T-helper 1 cell treated with Interleukin-12 subunit alpha and Interleukin-12 subunit beta and Interleukin-4 antibody, amounts not matched to agents 30 ng/mL and 1 ng/mL, for 36 hours (primary cell): ENCODE data around the gene ORC1. TPM values are rescaled to one million over a fixed set of nuclear protein-coding genes. Genes with fewer than 3 reads are reported as not detected.

Experiments
- intact Hi-C: fragments of 100-400 bp; cut with micrococcal nuclease; formaldehyde crosslinking; loops from one replicate; pipeline ENCODE4 v1.15.1; 2024
- total RNA-seq: library from RNA; stranded (reverse); gene quantifications from 2 replicates; pipeline ENCODE4 v1.2.3, GENCODE V29; 2022

ORC1 gene
- 23.0 and 24.0 TPM in 2 replicates for total RNA-seq

DNA sequence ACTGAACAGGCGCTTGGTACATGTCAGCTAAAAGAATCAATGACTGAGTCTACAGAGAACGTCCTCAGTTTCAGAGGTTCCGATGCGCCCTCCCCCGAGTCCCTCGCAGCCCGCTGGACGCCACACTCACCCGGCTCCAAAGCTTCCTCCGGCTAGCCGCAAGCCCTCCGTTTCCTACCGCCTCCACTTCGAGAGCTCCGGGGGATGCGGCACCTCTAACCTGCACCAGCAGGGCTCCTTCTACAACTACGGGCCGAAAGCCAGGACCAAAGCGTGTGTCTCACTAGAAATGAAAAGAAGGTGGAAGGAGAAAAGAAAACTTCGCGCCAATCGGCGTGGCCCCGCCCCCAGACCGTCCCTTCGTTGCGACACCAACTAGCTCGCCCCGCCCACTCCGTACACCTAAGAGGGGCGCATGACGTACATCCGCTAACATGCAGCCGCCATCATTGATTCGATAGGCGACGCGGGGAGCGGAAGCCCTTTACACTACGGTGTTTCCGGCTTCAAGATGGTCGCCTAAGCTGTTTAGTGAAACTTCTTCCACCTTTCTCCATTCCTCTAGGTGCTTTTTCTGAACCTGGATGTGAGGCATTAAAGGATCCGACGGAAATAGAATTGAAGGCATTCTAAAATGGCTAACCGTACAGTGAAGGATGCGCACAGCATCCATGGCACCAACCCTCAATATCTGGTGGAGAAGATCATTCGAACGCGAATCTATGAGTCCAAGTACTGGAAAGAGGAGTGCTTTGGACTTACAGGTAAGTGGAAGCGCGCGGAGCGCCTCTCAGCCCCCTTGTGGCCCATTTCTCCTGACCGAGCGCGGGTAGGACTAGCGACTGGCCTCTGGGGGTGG, at the start of gene ORC1, which contains the start of gene PRPF38A:
Gene ORC1 (minus strand): TSS at position 308 of the 859 bp plus-strand sequence. CDS start 2,200 bp downstream, outside the sequence.
Gene PRPF38A (plus strand): TSS at position 487 of the 859 bp plus-strand sequence. CDS start 148 bp downstream, at position 635.
- intact Hi-C loops: loop anchor here (1.0 to 10.0 kb wide), 15 partner anchors 20 to 923 kb away; partner anchors contain the start of genes CC2D1B, CPT2, ECHDC2 and GPX7

DNA sequence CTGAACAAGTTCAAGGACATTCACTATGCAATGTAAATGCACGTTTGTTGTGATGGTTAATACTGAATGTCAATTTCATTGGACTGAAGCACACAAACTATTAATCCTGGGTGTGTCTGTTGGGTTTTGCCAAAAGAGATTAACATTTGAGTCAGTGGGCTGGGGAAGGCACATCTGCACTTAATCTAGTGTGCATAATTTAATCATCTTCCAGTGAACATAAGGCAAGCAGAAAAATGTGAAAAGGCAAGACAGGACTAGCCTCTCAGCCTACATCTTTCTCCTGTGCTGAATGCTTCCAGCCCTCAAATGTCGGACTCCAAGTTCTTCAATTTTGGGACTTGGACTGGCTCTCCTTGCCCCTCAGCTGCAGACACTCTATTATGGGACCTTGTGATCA, 40.2 kb upstream of the ORC1 start:
- intact Hi-C loops: no loop called here

DNA sequence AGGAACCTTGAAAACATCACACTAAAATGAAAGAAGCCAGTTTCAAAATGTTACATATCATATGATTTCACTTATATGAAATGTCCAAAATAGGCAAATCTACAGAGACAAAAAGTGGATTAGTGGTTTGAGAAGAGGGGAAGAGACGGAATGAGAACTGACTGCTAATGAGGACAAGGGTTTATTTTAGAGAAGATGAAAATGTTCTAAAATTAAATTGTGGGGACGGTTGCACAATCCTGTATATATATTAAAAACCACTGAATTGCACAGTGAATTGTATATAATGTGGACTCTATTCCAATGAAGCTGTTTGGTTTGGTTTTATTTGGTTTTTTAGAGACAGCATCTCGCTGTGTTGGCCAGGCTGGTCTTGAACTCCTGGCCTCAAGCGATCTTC, 35.8 kb upstream of the ORC1 start:
- intact Hi-C loops: no loop called here

DNA sequence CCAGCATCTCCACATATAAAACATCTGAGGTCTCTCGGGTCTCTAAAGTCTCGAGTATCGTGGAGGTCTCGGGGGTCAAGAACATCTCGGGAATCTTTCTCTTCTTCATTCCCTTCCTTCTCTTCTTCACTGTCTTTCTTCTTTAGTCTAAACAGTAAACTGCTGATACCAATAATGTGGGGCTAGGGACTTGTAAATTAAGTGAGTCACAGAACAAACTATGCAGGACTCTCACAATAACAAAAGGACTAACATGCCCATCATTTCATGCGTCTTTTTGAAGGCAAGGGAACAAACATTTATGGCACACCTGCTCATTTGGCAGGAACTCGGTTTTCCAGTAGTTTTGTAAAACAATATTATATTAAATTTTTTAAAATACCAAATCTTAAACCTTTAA, 32.6 kb upstream of the ORC1 start:
- intact Hi-C loops: no loop called here

DNA sequence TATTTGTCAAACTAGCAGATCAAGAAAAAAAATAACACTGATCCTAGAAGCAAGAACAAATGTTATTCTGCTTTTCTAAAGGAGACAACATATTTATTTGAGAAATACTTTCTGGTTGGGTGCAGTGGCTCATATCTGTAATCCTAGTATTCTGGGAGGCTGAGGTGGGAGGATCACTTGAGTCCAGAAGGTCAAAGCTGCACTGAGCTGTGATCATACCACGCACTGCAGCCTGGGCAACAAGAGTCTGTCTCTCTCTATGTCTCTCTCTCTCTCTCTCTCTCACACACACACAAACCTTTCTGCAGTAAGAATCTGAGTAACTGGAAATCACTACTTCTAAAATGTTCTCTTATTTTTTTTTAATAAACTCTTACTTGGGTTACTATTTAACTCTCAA, 31.4 kb upstream of the ORC1 start:
- intact Hi-C loops: no loop called here

DNA sequence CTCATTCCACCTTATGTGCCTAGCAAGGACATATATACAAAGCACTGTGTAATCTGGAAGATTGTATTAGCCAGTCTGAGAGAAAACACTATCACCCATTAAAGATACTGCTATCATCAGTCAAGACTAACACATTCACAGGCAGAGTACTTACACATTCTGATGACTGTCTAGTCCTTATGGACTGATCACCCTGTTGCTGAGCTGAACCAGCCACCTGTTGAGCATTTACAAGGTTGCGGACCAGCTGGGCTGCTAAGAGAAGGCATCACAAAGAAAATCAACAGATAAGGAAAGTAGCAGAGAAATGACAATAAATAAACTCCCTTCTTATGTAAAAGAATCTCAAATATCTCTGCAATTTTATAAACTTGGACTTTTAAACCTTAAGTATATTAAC, 31.0 kb upstream of the ORC1 start:
- intact Hi-C loops: no loop called here

DNA sequence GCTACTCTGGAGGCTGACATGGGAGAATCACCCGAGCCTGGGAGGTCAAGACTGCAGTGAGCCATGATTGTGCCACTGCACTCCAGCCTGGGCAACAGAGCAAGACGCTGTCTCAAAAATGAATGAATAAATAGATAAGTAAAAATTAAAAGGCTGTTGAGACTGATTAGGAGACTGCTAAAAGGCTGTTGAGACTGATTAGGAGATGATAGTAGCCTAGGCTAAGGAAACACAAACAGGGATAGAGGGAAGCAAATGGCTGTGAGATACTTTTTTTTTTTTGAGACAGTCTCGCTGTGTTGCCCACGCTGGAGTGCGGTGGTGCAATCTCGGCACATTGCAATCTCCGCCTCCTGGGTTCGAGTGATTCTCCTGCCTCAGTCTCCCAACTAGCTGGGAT, 28.6 kb upstream of the ORC1 start:
- intact Hi-C loops: no loop called here

DNA sequence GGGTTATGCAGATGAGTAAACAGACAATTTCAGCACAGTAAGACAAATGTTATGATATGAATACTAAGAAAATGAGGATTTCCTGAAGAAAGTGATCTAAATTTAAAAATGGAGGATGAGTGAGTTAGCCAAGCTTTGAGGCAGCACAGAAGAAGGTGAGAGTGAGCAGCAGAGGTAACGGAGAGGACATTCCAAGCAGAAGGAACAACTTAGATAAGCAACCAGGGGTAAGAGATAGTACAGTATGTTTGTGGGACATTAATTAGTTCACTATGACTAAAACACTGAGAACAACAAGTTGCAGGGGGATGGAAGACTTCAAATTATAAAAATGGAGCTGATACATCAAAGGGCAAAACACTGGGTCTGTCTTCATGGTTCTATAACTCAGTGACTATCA, 22.9 kb upstream of the ORC1 start:
- intact Hi-C loops: loop anchor here (10.0 kb wide), 1 partner anchor 418 kb away; the partner anchor contains the start of gene ZYG11A

DNA sequence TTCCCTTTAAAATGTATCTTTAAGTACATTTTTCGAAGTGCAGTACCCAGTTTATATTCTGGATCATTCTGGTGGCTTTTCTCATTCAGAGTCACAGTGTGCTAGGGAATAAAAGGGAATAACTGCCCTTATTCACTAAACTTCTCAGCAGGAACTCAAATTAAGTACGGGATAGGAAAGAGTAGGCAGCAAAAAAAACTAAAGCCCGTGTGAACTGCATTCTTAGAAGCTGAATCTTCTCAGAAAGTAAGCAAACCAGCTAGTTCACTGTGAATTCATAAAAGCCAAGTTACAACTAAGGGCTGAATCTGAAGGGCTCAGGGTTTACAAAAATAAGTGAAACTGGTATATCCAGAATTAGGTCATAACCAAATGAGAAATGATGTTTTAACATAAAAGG, 22.1 kb upstream of the ORC1 start:
- intact Hi-C loops: loop anchor here (10.0 kb wide), 1 partner anchor 418 kb away; the partner anchor contains the start of gene ZYG11A

DNA sequence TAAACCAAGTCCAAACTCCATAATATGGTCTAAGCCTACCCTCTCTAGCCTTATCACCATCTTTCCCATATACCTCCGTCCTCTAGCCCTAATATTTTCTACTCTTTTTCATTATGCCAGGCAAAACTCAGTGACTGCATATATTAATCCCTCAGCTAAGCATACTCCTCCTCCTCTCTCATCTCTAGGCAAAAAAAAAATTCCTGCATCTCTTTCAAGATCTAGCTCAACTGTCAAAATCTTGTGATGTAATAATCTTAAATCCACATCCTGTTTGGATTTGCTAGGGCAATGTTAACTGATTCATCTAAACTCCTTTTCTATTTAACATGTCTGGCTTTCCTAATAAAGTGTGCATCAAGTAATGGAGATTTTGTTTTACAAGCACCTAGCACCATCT, 20.6 kb upstream of the ORC1 start:
- intact Hi-C loops: loop anchor here (1.0 to 10.0 kb wide), 8 partner anchors 21 to 420 kb away; partner anchors contain the start of genes BTF3L4, CC2D1B, ORC1 and PRPF38A

DNA sequence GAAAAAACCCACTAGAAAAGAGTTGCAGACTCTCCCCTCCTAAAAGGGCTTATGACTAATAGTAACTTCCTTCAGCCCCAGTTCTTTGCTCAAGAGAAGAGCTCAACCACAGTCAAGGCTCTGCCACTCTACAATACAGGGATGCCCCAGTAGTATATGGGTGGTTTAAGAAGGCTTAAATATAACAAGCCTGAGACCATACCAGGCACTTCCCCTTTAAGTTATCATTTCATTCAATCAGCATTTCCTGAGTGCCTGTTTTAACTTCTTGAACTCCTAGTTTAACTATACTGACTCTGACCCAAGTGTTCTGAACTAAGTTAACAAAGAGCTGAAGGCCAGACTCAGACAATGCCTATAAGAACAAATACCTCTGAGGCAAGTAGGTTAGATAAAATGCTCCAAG, 20.0 kb upstream of the ORC1 start:
- intact Hi-C loops: loop anchor here (1.0 to 10.0 kb wide), 8 partner anchors 20 to 421 kb away; partner anchors contain the start of genes BTF3L4, CC2D1B, ORC1 and PRPF38A

DNA sequence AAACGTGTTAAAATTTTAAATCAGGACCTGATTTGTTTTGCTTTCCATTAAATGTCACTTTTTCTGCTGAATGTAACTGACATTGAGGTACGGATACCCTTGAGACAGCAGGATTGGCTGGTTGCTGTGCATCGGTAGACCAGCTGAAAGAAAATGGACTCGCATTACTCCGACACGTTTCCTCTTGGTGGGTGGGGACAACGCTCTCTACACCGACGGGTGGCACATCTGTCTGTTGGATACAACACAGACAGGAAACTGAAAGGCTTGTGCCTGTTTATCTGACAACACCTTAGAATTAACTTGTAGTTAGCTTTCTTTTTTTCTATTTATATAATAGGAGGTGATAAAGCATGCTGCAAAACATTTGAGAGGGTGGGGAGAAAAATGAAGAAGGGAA, 19.5 kb upstream of the ORC1 start:
- intact Hi-C loops: loop anchor here (1.0 to 10.0 kb wide), 8 partner anchors 19 to 421 kb away; partner anchors contain the start of genes BTF3L4, CC2D1B, ORC1 and PRPF38A

DNA sequence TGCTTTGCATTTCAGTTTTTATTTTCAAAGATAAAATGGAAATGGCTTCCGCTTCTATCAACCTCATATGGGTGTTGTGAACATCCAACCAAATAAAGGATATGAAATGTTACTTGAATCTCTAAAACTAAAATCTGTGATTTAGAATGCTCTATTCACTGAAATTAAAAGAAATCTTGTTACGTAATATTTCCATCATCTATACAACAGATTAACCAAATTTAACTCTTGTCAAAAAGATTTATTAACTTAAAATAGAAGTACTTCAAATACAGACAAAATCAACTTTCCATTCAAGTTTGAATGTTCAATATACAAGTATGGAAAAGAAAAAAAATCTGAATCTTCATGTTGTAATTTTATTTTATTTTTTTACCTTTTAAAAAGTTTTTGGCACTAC, 18.8 kb upstream of the ORC1 start:
- intact Hi-C loops: loop anchor here (5.0 to 10.0 kb wide), 2 partner anchors 366 to 422 kb away; partner anchors contain the start of genes BTF3L4, TXNDC12 and ZYG11A

DNA sequence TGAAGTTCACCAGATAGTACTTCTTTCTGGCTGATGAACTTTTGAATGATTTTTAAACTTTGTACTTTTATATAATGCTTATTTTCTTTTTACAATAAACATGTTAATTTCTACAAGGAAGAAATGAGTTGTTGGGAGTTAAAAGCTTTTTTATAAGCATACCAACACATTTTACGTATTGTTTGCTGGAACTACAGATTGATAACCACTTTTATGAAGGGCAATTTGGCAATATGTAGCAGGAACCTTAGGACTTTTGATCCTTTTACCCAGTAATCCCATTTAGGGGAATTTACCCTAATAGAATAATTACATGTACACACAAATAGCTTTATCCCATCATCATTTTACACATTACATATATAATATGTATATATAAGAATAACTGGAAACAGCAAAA, 16.5 kb upstream of the ORC1 start:
- intact Hi-C loops: loop anchor here (1.0 to 10.0 kb wide), 3 partner anchors 11 to 424 kb away; partner anchors contain the start of genes BTF3L4, TXNDC12 and ZYG11A

DNA sequence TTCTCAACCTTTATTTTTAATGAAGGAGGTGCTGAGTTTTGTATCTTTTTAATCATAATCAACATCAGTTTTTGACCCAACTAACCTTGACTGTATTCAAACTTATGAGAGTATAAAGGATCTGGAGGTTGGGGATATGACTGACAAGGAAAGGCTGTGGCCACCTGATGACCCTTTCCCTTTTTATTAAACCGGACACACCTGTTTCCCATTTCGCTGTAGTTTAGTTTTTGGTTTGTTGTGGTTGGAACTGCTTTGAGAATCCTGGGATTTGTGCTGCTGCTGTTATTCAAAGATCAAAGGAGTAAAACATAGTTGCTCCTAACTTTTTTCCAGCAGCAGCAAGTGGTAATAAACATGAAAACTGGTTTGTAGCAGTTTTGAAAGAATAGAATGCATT, 12.6 kb upstream of the ORC1 start:
- intact Hi-C loops: no loop called here

DNA sequence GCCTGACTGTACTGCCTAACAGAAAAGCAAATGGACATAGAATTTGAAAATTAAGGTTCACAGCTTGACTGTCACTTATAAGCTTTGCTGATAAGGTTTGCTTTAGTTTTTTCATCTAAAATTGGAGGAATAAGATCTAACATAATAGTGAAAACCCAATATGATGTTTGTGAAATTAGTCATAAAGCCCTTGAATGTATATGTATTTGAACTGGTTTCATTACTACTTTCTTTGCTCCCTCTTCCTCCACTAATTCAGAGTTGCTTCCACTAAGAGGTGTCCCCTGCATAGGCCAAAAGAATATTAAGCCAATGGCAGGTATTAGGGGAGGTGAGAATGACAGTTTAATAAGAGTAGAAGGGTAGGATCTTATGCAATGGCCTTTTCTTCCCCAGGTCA, 10.7 kb upstream of the ORC1 start:
- intact Hi-C loops: no loop called here

DNA sequence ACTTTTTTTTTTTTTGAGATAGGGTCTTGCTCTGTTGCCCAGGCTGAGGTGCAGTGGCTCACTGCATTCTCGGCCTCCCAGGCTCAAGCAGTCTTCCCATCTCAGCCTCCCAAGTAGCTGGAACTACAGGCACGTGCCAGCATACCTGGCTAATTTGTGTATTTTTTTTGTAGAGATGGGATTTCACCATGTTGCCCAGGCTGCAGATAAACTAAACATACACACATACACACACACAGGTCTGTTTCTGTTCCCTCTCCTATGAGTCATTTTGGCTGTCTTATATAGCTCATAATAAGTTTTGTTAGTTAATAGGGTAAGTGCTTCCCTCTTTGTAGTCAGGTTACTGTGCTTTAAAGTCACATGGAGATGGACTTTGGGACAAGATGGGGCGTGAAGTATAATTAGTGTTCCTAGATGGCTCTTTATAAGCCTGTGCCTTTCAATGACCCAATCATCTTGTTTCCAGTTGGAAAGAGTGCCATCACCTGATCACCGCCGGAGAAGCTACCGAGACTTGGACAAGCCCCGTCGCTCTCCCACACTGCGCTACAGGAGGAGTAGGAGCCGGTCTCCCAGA, 9.3 kb upstream of the ORC1 start:
- intact Hi-C loops: no loop called here

DNA sequence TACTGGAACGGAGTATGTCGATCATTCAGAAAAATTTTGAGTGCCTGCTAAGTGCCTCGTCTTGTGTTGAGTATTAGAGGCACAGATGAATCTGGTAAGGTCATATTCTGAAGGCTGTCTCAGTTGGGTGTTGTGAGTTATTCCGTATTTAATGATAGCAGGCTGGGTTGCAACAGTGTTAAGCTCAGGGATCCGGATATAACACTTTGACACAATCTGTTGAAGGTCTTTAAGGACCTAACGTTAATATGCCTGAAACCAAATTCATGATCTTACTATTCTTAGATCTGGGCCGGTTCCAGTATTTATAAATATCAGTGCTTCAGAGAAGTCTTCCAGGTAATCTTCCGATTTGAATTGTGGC, 734 bp upstream of the ORC1 start:
- intact Hi-C loops: loop anchor here (1.0 to 10.0 kb wide), 15 partner anchors 19 to 922 kb away; partner anchors contain the start of genes CC2D1B, CPT2, ECHDC2 and GPX7

DNA sequence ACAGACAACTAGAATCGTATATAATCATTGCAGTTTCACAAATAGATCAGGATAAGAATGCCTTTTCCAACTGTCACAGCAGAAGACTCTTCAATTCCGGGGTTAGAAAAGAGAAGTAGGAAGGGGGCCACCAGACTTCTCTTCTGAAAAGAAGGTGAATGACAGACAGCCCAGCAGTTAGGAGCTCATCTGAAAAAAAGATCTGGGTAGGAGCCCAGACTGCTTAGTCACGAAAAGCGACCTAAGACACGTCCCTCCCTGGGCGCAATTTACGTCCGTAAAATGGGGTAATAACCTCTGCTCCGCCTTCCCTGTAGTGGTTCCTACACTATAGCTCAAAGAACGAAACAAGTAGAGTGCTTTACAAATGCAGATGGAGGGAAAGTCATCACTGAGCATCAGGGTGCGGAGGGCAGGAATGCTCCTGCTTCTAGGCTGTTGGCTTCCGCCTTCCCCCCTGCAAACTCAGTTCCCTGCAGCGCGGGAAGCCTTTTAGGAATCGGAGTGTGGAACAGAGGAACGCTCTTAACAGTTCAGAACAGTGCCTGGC, 582 bp downstream of the ORC1 start:
- intact Hi-C loops: loop anchor here (1.0 to 10.0 kb wide), 17 partner anchors 21 to 924 kb away; partner anchors contain the start of genes CC2D1B, CPT2, ECHDC2 and GPX7

DNA sequence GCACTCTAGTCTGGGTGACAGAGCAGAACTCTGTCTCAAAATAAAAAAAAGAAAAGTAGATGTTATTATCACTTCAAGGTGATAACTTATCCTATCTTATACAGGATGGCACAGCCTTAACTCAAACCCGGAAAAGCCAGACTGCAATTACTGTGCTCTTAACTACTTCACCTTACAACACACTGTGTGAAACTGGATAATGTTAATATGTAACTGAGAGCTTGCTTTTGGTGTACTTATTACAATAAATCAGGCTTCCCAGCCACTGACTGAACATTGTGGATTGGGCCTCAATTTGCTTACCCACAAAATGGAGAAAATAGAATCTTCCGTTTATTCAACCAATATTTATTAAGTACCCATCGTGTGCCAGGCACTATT, 1.4 kb downstream of the ORC1 start:
- intact Hi-C loops: loop anchor here (1.0 to 10.0 kb wide), 6 partner anchors 258 to 924 kb away; partner anchors contain the start of genes CPT2, ECHDC2, KTI12 and LRP8

DNA sequence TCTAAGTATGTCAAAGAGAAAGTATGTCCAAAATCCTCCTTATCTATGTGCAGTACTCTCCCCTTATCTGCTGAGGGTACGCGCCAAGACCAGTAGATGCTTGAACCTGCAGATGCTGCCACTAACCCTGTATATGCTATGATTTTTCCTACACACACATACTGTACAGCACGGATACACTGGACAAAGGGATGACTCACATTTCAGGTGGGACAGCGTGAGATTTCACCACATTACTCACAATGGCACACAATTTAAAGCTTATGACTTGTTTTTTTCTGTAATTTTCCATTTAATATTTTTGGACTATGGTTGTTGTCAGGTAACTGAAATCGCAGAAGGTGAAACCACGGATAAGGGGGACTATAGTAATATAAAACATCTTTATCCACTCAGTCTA, 4.1 kb downstream of the ORC1 start:
- intact Hi-C loops: loop anchor here (5.0 to 10.0 kb wide), 4 partner anchors 255 to 927 kb away; partner anchors contain the start of genes CPT2, ECHDC2, LRP8 and SCP2
